Neural cell (in vitro differentiated cells): ENCODE data around the gene MUC12.

ENCODE experiments used
- CTCF ChIP-seq: fragments of 450-650 bp; IDR thresholded peaks from 2 replicates; pipeline ENCODE4 v1.5.1; 2014; ENCODE audit warnings: antibody characterized with exemption, mild to moderate bottlenecking, moderate library complexity; ENCODE audit not compliant: poor library complexity, severe bottlenecking
- RAD21 ChIP-seq: fragments of 450-650 bp; conservative IDR thresholded peaks from 2 replicates; pipeline ENCODE4 v1.6.1; 2014; ENCODE audit warnings: antibody characterized with exemption, mild to moderate bottlenecking, moderate library complexity

- TF ChIP-seq CTCF (no peak), RAD21 (no peak)
Observed at GRCh38 chr7:100983451-100984187, 14.3 kb downstream of the MUC12 start.
